GM12864 (cell line): ENCODE measurements around the gene ARL4D.

Source experiments
- DNase-seq: peaks from one replicate; pipeline ENCODE4 v3.0.0-alpha.2; 2011; ENCODE audit warnings: low read depth
- H3K4me3 ChIP-seq: 2 replicates; pipeline ENCODE4 v1.5.1; 2011; ENCODE audit warnings: mild to moderate bottlenecking, low read depth, low read length, control low read depth
- TF ChIP-seq, protein P1 (sequence below): IDR thresholded peaks from 2 replicates; pipeline ENCODE4 v1.5.1; 2011; ENCODE audit warnings: low read depth, mild to moderate bottlenecking, moderate library complexity, low read length, control low read depth, inconsistent platforms; ENCODE audit errors: missing control alignments

The ARL4D gene

DNA sequence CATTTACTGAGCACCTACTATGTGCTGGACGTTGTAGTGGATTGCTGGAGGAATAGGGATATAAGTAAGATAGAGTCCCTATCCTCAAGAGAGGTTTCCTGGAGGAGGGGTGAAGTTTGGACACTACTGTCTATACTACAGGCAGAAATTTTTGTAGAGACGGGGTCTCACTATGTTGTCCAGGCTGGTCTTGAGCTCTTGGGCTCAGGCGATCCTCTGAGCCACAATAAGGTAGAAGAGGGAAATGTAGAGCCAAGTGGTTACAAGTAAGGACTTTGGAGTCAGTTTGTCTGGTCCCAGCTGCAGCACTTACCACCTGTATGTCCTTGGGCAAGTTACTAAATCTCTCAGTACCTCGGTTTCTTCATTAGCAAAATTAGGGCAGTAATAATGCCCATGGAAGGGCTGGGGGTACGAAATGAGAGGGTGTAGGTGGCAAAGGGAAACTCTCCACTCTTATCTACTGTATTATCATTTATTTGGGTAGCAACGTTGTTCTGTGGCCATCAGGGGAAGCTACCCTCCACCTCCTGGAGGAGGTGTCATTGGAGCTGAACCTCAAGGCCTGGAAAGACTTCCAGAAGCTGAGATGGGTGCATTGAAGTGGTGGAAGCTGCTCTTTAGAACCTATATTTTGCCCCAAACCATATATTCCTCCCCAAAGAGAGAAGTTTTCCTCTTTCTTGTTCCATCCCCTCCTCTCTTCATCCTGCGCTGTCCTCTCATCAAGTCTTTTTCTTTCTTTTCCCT is 50.1 kb downstream of the ARL4D start:
- no peak overlapping the region for H3K4me3 ChIP-seq
- TF ChIP-seq, protein P1, sequence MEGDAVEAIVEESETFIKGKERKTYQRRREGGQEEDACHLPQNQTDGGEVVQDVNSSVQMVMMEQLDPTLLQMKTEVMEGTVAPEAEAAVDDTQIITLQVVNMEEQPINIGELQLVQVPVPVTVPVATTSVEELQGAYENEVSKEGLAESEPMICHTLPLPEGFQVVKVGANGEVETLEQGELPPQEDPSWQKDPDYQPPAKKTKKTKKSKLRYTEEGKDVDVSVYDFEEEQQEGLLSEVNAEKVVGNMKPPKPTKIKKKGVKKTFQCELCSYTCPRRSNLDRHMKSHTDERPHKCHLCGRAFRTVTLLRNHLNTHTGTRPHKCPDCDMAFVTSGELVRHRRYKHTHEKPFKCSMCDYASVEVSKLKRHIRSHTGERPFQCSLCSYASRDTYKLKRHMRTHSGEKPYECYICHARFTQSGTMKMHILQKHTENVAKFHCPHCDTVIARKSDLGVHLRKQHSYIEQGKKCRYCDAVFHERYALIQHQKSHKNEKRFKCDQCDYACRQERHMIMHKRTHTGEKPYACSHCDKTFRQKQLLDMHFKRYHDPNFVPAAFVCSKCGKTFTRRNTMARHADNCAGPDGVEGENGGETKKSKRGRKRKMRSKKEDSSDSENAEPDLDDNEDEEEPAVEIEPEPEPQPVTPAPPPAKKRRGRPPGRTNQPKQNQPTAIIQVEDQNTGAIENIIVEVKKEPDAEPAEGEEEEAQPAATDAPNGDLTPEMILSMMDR = no peak
- no peak for DNase-seq

DNA sequence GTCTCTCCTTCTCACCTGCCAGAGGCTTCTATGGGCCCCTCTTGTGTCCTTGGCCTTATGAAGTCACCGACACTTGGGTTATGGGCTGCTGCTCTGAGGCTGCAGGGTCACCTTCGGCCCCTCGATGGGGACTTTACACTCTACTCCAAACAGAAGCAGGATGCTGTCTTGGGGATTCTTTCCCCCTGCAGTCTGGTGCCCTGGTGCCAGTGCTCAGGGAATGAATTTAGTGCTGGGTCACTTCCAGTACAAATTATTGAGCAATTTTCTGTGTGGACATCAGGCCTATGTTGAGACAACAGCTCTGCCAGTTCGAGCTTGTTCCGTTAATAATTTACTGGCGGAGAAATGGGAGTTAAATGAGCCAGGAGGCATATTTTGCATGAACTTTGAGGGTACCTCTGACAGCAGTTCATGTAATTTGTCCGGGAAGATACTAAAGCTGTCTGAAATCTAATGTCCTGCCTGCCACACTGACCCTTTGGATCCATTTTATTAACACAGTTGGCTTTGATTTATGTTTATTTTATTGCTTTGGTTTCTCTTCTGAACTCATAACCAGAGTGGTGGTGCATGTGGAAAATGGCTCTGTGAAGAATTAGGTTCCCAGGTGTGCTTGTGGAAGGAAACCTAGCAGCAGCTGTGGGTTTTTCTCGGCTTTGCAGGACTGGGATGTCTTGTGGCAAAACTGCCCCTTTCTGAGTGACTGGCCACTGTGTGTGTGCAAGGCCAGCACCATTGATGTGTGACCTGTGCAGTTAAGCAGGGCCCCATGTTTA is 50.9 kb downstream of the ARL4D start:
- no peak overlapping the region for H3K4me3 ChIP-seq
- DNase-seq = no peak
- TF ChIP-seq, protein P1 = no peak
